Ascending aorta (tissue), 2 donors: Measurements from ENCODE around the gene EDNRB. TPM values are rescaled to one million over a fixed set of nuclear protein-coding genes. Genes with fewer than 3 reads are reported as not detected.
"Not testable (repeated sequence)": the region's sequence is repeated elsewhere in the genome, so short reads cannot be mapped to it uniquely, and the experiment has no call there.

Experiments
- DNase-seq, 2 donors: peaks; one replicate each; pipeline ENCODE4 v3.0.0-alpha.2; 2019; ENCODE audit warnings: low spot score in 2 of 2
- H3K27ac ChIP-seq, 2 donors: fragments of 200-600 bp; sonication (generic); one replicate each; pipeline ENCODE4 v1.5.1; 2016 to 2017; ENCODE audit warnings: mild to moderate bottlenecking in 1 of 2
- H3K27me3 ChIP-seq: fragments of 200-600 bp; sonication (generic); one replicate; pipeline ENCODE4 v1.5.1; 2017
- H3K36me3 ChIP-seq, 2 donors: fragments of 200-600 bp; sonication (generic); one replicate each; pipeline ENCODE4 v1.5.1; 2016
- H3K4me1 ChIP-seq, 2 donors: fragments of 200-600 bp; sonication (generic); one replicate each; pipeline ENCODE4 v1.5.1; 2016 to 2017; ENCODE audit warnings: mild to moderate bottlenecking in 1 of 2
- H3K4me3 ChIP-seq, 2 donors: fragments of 200-600 bp; sonication (generic); one replicate each; pipeline ENCODE4 v1.5.1; 2016 to 2017; ENCODE audit warnings: mild to moderate bottlenecking in 1 of 2
- H3K9me3 ChIP-seq, 2 donors: fragments of 200-600 bp; sonication (generic); one replicate each; pipeline ENCODE4 v1.5.1; 2016
- CTCF ChIP-seq, 3 experiments: fragments of 200-600 bp in 2 of 3; fragments of 450-650 bp in 1 of 3; sonication (generic) in 2 of 3; IDR thresholded peaks; one replicate each; pipeline ENCODE4 v1.5.1; 2016 to 2019; ENCODE audit warnings: antibody characterized with exemption in 3 of 3, mild to moderate bottlenecking in 1 of 3, moderate library complexity in 1 of 3
- intact Hi-C: fragments of 100-400 bp; cut with DNase I; formaldehyde crosslinking; loops from one replicate; pipeline ENCODE4 v1.15.1; 2023
- total RNA-seq: library from RNA; depleted of rRNA; stranded (reverse); fragments of >200 nt; gene quantifications from one replicate; pipeline ENCODE4 v1.1.0, GENCODE V29; 2016

EDNRB gene
- total RNA-seq, 1 donor from 2014 or later: 26.4 TPM

GRCh38 chr13:77860507-77860981 is 58.1 kb downstream of the EDNRB start:
- H3K9me3 ChIP-seq: no peaks in the 10 kb centered on the region
- no peaks in the 10 kb centered on the region for H3K4me1 ChIP-seq
- no peak for TF ChIP-seq CTCF (IDR thresholded peaks at IDR 0.05)
- no peak for DNase-seq
- no peak overlapping the region for H3K4me3 ChIP-seq
- H3K36me3 ChIP-seq: no peaks in the 10 kb centered on the region
- H3K27me3 ChIP-seq: no peaks in the 10 kb centered on the region
- H3K27ac ChIP-seq: no peak overlapping the region
- intact Hi-C loops: no loop called here

- TF ChIP-seq CTCF (IDR thresholded peaks at IDR 0.05): no peak
These were observed 59.2 kb downstream of the EDNRB start for GRCh38 chr13:77859450-77859849.

GRCh38 chr13:77857531-77858209 is 61.0 kb downstream of the EDNRB start:
- no peaks in the 10 kb centered on the region for H3K9me3 ChIP-seq
- intact Hi-C loops: no loop called here
- DNase-seq: no peak
- no peak overlapping the region for H3K4me3 ChIP-seq
- H3K27ac ChIP-seq: no peak overlapping the region
- no peak for TF ChIP-seq CTCF (IDR thresholded peaks at IDR 0.05)
- H3K4me1 ChIP-seq: no peaks in the 10 kb centered on the region
- H3K27me3 ChIP-seq: no peaks in the 10 kb centered on the region
- H3K36me3 ChIP-seq: no peaks in the 10 kb centered on the region

More at GRCh38 chr13:77859450-77859849, 59.2 kb downstream of the EDNRB start:
- H3K27me3 ChIP-seq: no peaks in the 10 kb centered on the region
- H3K4me3 ChIP-seq: no peak overlapping the region
- H3K9me3 ChIP-seq: no peaks in the 10 kb centered on the region
- no peaks in the 10 kb centered on the region for H3K4me1 ChIP-seq
- DNase-seq: no peak
- H3K36me3 ChIP-seq: no peaks in the 10 kb centered on the region
- no peak overlapping the region for H3K27ac ChIP-seq
- intact Hi-C loops: no loop called here

- no peaks in the 10 kb centered on the region for H3K27me3 ChIP-seq
- no peaks in the 10 kb centered on the region for H3K4me1 ChIP-seq
- intact Hi-C loops: no loop called here
- no peak for DNase-seq
- no peak overlapping the region for H3K4me3 ChIP-seq
- H3K36me3 ChIP-seq: no peaks in the 10 kb centered on the region
- peaks cover 0 to 2% of the 10 kb centered on the region in 2 donors for H3K9me3 ChIP-seq
- H3K27ac ChIP-seq: no peak overlapping the region
- no peak for TF ChIP-seq CTCF (IDR thresholded peaks at IDR 0.05)
These were observed 64.9 kb downstream of the EDNRB start for GRCh38 chr13:77853703-77854102.

GRCh38 chr13:77848050-77848449 is 70.6 kb downstream of the EDNRB start:
- H3K27ac ChIP-seq, H3K36me3 ChIP-seq, DNase-seq, intact Hi-C loops, H3K27me3 ChIP-seq, H3K9me3 ChIP-seq, H3K4me3 ChIP-seq, H3K4me1 ChIP-seq: not testable (repeated sequence)

GRCh38 chr13:77846173-77846572 is 72.5 kb downstream of the EDNRB start:
- H3K9me3 ChIP-seq: peaks cover 0 to 7% of the 10 kb centered on the region in 2 donors
- no peaks in the 10 kb centered on the region for H3K4me1 ChIP-seq
- H3K27ac ChIP-seq: no peak overlapping the region
- no peak overlapping the region for H3K4me3 ChIP-seq
- intact Hi-C loops: no loop called here
- TF ChIP-seq CTCF (IDR thresholded peaks at IDR 0.05): no peak
- DNase-seq: no peak
- H3K36me3 ChIP-seq: no peaks in the 10 kb centered on the region
- H3K27me3 ChIP-seq: no peaks in the 10 kb centered on the region

Other genes starting within 250 kb of the EDNRB start
- gene SLAIN1, start 221.1 kb downstream of the EDNRB start, total RNA-seq: 7.1 TPM